ENCODE results near the gene DNAH6.

DNA sequence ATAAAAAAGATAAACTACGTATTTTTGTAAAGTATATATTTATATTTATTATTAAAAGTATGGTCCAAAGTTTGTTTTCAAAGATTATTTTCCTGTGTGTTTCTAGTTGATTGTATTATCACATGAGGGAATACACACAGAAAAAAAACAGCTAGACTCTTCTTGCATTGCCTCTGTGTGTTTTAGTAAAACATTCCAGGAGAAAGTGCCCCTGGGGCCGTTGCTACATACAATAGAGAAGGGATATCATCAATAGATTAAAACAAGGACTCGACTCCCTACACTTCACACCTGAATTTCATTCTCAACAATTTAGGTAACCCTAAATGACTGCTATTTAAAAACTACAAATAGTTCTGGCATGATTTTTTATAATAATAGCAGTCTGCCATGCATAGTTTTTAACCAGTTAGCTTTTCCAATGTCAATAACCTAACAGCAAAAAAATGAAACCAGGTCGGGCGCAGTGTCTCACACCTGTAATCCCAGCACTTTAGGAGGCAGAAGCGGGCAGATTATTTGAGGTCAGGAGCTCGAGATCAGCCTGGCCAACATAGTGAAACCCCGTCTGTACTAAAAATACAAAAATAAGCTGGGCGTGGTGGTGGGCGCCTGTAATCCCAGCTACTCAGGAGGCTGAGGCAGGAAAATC is 171.3 kb downstream of the DNAH6 start:
- no peak for TF ChIP-seq POLR2A (IDR thresholded peaks at IDR 0.05)
- TF ChIP-seq, protein P1, sequence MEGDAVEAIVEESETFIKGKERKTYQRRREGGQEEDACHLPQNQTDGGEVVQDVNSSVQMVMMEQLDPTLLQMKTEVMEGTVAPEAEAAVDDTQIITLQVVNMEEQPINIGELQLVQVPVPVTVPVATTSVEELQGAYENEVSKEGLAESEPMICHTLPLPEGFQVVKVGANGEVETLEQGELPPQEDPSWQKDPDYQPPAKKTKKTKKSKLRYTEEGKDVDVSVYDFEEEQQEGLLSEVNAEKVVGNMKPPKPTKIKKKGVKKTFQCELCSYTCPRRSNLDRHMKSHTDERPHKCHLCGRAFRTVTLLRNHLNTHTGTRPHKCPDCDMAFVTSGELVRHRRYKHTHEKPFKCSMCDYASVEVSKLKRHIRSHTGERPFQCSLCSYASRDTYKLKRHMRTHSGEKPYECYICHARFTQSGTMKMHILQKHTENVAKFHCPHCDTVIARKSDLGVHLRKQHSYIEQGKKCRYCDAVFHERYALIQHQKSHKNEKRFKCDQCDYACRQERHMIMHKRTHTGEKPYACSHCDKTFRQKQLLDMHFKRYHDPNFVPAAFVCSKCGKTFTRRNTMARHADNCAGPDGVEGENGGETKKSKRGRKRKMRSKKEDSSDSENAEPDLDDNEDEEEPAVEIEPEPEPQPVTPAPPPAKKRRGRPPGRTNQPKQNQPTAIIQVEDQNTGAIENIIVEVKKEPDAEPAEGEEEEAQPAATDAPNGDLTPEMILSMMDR (IDR thresholded peaks at IDR 0.05): no peak

Measured in right lobe of liver (tissue), 4 donors.